ENCODE measurements around the gene EIF4E.
"Not testable (repeated sequence)": the region's sequence is repeated elsewhere in the genome, so short reads cannot be mapped to it uniquely, and the experiment has no call there.

The EIF4E gene, protein sequence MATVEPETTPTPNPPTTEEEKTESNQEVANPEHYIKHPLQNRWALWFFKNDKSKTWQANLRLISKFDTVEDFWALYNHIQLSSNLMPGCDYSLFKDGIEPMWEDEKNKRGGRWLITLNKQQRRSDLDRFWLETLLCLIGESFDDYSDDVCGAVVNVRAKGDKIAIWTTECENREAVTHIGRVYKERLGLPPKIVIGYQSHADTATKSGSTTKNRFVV

DNA sequence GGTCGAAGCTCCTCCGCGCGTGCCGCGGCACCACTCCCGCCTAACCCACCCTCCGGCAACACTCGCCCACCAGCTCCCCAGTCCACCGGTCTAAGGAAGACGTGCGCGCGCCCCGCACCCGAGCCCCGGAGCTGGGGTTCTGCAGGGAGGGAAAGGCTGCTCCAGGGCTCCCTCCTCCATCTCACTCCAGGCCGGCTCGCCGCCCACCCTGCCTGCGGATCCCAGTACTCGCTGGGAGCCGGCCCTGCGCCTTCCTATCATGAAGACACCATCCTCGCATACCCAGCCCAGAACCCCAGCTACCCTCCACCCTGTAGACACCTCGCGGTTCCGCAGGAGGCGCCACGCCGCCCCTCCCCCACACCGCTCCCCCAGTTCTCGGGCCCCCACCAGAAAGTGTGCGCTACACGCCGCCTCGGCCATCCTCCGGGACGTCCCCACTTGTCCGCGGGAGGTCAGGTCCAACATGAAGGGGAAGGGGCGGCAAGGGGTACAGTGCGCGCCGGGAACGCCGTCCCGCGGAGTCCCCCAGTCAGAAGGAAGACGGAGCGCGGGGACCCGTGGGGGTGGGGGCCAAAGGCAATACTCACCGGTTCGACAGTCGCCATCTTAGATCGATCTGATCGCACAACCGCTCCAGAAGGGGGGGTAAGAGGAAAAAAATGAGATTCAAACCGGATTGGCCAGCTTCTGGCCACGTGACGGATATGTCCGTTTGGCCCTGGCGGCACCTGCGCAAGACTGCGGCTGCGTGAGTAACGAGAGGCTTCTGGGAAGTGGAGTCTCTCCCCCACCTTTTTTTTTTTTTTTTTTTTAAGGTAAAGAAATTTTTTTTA lies at the start of gene EIF4E:
TSS of gene EIF4E (minus strand) at position 629 of the 836 bp plus-strand sequence. CDS start at position 608, 21 bp downstream.
- peak; percentile 98 for DNase-seq (ENCODE audit: low spot score)

DNA sequence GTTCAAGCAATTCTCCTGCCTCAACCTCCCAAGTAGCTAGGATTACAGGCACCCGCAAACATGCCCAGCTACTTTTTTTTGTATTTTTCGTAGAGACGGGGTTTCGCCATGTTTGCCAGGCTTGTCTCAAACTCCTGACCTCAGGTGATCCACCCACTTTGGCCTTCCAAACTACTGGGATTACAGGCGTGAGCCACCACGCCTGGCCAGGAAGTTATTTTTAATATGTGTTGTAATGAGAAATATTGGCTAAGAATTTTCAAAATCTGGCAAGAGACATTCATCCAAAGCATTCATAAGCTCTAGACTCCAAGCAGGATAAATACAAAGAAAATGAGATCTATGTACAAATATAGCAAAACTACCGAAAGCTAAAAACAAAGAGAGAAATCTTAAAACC lies 48.6 kb upstream of the EIF4E start:
- DNase-seq (ENCODE audit: low spot score) = no peak

DNA sequence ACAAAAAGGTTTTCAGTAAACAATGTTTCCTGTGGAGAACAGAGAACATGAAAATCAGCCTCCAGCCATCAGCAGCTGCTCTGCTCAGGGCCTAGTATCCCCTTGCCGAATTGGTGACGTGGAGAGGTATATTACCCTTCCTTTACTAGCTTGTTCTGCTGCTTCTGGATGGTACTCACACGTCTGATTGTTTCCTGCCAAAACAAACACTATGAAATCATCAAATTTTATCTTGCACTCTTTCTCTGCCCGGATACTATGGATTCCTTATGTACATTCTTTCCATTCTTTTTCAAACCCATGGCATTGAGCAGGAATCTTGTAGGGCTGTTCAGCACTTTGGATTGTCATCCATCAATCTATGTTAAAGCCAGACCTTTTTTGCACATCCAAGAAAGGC lies 47.8 kb upstream of the EIF4E start:
- DNase-seq (ENCODE audit: low spot score) = no peak

DNA sequence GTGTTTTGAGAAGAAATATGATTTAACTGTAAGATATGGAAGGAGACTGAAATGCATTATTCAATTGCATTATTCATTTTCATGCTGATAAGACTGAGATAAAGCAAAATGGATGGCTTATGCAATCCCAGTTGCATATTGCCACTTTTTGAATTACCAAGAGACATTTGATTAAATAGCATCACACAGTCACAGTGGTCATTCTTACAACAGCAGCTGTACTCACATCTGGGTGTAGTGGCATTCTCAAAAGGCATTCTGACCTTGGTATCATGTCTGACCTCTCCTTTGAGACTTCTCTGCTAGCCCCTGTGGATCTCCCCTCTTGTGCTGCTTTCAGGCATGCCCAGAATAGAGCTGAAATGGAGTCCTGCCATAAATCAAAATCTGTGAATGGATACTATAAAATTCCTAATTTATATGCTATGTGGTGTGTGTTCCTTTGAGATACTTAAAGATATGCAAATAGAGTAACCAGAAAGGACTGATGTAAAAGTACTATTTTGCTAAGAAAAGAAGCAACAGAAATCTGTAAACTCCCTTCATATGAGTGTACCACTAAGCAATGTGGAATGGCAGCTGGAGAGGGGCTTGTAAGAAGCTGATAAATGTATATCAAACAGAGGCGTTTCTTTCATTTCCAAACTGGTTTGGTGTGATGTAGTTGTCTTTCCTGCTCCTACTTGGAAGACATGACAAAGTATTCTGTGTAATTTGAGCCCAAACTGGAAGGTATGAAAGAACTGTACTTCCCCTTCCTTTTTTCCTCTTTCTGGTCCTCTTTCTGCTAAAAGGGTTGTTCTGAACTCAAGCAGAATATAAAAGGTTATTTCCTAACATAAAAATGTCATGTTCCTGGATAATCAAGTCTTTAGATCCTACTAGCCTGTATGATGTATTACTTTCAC lies 41.2 kb upstream of the EIF4E start:
- DNase-seq (ENCODE audit: low spot score) = no peak

DNA sequence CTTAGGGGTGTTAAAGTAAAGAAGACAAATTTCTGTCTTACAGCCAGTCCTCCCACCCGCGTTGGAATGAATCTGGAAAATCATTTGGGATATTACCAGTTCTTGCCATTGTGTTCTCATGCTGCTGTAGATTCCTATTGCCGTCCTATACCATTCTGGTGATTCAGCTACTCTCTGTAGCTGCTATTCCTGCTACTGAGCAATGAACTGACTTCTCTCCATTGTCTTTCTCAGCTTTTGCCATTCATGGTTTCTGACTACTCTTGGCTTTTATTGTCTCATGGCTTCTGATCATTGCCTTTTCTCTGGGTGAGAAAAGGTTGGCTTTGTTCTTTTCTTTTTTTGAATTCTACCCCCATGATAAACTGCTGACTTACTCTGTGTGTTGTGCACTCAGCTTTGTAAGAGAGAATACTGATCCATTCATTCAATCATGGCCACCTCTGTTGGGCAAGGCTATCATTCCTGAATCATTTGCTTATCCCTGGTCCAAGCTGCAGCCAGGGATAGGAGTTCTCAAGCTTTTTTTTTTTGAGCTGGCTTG lies 38.9 kb upstream of the EIF4E start:
- no peak for DNase-seq (ENCODE audit: low spot score)

DNA sequence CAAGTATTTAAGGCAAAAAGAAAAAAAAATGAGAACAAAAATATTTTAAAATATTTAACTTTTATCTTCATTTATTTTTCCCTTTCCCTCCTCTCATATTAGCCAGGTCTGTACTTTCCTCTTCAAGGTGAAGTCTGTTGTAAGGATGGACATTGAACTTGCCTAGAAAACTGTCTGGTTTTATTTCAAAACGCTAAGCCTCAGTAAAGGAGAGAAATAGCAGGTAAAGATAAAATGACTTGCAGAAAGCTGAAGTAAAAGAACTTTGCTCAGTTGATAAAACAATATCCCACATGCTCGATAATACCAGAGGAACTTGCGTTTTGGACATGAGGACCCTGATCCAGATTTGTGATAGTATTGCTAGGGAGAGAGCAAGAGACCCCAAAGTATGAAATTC lies 38.0 kb upstream of the EIF4E start:
- DNase-seq (ENCODE audit: low spot score) = no peak

DNA sequence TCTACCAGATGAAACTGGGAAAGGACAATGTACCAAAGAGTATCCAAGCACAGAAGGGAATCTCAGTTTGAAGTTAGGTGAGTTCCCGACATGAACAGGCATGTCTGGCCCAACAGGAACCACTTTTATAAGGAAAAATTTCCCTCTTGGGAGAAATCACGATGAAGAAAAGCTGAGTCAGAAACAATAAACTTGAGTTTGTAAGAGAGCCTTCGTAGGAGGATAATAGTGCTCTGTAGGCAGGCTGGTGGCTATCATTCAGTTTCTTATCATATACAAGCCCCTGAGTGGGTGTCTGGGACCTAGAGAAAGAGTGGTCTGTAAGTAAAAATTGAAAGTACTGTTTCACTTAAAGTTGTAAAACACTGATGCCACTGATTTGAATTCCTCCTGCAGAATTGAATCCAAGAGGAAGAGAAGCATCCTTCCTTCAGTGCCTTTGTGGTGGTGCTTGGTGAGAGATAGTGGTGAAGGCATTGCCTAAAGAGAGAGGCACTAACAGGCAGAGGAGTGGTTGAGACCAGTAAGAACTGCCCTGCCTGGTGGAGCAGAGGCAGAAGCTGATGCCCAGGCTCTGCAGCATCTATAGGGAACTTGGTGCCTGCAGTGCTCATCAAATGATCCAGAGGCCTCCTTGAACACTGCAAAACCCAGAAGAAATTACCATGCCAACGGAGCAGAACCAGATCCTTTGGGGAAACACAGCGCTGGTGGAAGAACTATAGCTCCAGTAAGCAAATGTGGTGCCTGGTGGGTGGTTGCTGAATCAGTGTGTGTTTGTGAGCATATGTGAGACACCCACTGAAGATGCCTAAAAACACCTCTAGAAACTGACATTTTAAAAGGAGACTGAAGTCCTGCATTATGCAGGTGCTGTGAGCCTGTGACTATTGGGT lies 34.9 kb upstream of the EIF4E start:
- DNase-seq (ENCODE audit: low spot score) = no peak

DNA sequence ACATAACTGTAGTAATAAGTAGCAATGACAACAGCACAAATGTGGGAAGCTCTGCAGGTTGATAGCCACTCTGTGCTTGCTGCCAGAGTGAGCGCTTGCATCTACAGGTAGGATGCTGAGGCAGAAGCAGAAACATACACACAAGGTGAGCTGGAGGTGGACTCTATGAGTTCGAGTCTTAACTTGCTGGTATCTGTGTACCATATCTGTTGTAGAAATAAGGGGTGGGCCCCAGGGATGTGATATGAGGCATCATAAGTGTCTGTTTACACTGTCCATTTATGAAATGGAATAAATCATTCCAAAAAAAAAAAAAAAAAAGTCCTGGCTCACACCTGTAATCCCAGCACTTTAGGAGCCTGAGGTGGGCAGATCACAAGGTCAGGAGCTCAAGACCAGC lies 32.8 kb upstream of the EIF4E start:
- no peak for DNase-seq (ENCODE audit: low spot score)

DNA sequence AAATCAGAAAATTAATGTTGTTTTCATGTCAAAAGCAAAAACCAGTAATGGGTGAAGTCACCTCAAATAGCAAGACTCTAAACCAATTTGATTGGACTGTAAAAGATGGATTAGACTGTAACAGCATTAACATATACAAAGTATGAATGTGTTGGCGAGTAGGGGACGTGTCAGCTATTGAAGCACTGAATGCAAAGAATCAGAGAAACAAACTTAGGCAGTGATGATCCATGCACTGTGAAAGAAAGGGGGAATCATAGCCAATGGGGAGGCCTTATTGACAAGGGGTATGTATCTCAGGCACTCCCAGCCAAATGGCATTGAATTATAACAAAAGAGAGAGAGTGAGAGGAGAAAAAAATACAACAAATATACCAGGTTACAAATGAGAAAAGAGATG lies 30.5 kb upstream of the EIF4E start:
- DNase-seq (ENCODE audit: low spot score) = no peak

DNA sequence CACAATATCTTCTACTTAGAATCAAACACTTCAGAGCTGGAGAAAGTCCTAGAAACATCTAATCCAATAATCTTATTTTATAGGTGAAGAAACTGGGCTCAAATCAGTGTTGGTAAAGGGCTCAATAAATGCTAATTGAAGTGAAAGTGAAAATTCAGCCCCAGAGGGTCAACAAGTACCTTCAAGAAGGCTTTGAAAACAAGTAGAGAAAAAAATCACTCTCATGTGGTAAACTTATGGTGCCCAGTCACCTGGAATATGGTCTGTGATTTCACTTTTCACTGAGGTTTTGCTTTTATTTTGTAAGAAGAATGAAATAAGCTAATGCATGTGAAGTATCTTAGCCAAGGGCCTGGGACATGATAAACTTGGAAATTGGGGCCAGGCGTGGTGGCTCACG lies 29.1 kb upstream of the EIF4E start:
- no peak for DNase-seq (ENCODE audit: low spot score)

DNA sequence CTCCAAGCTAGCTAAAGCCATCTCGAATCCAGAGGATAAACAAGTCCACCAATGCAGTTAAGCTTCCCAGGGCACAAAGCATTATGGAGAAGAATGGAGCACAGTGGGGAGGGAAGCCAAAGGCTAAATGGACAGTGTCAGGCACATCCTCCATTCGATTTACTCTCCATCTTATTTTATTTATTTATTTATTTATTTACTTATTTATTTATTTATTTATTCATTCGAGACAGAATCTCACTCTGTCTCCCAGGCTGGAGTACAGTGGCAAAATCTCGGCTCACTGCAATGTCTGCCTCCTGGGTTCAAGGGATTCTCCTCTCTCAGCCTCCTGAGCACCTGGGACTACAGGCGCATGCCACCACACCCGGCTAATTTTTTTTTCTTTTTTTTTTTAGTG lies 26.3 kb upstream of the EIF4E start:
- DNase-seq (ENCODE audit: low spot score) = no peak

DNA sequence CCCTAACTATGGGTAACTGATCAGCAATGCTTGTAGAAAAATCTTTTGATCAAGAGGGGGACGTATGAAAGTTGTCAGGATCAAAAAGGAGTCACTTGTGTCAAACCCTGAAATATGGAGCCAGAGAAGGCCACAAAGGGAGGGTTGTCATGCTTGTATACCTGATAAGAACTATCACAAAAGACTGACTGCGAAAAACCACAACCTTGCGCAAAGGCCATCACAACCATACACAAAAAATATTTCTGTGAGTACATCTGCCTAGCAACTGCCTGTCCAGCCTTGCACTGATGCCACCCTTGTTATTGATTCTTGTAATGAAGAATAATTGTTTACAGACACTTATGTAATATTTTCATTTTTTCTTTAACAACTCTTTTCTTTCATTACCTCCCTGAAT lies 22.8 kb upstream of the EIF4E start:
- DNase-seq (ENCODE audit: low spot score) = no peak

DNA sequence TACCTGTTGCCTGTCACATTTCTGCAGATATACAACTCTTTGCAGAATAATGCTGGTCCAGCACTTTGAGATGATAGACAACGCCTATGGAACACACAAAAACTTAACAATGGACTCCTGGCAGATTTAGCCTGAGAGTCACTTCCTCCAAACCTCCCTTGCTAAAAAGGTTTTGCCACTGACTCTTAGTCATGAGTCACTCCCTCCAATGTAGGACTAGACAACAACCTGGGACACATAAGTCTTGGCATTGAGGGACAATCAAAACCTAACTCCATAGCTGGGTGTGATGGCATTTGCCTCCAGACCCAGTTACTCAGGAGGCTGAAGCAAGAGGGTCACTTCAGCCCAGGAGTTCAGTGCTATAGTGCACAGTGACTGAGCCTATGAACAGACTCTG lies 22.0 kb upstream of the EIF4E start:
- no peak for DNase-seq (ENCODE audit: low spot score)

DNA sequence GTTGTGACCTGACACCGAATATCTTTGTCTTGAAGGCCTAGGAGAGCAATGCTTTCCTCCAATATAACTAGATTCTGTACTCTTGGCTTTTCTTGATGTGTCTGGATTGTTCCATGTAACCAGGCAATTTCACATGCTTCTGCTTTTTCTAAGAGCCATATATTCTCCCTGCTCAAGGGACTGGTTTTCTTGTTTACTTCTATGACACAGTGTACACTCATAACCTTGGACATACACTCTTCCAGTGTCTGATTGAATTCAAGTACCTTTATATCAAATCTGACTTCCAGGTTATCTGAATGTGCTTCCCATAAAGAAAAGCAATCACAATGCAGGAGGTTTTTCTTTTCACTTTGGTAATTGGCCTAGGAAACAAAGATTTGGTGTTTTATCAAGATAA lies 17.4 kb upstream of the EIF4E start:
- DNase-seq (ENCODE audit: low spot score) = no peak

DNA sequence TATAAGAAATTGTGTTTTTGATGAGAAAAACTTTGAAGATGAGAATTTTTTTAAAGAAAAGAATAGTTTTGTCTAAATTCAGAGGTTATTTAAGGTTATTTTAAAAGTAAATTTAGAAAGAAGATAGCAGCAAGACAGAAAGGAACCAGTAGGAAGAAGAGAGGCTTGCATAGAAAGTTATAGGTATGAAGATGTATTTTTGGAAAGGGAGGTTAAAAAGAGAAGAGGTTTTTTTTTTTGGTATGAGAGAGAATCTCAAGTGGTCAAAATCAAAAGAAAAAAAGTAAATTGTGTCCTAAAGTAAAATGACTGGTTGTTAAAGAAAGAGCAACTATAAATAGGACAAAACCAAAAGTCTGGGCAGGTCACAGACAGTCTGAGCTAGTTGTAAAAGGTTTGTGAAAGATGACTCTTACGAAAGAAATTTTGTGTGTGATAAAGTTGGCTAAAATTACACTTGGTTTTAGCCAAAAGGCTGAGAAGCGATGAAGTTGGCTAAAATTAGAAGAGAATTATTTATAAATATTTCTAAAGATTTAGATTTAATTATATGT lies 16.4 kb upstream of the EIF4E start:
- DNase-seq (ENCODE audit: low spot score) = no peak

DNA sequence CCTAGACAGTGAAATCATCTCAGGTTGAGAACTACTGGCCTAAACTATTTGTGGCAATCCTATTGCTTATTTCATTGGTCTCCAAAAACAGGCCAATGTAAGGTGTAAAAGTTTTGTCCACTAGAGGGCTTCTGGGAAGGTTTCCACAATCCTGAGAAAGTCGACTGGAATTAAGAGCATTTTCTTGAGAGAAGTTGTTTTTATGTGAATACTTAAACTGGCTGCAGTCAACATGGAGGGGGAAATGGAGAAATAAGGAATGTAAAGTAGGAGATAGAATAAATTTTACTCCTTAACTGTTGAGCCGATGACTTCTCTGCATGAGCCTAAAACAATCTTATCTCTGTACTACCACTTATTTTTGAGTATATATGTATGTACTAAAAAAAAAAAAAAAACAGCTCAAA lies 11.0 kb upstream of the EIF4E start:
- peak; percentile 47 for DNase-seq (ENCODE audit: low spot score)

DNA sequence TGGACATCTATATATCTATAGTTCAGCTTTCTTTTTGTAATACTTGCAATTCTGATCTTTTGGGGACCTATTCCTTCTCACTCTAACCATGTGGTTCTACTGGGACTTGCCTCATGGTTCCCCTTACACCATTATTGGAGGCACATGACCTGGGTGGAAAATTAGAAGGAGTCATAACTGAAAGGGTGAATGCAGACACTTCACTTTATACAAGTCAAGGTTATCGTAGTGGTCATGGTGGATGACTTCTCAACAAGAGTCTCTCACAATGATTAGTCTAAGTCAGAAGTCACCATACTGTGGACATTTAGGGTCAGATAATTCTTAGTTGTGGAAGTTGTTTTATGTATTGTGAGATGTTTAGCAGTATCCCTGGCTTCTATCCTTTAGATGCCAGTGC lies 10.5 kb upstream of the EIF4E start:
- DNase-seq (ENCODE audit: low spot score) = no peak

DNA sequence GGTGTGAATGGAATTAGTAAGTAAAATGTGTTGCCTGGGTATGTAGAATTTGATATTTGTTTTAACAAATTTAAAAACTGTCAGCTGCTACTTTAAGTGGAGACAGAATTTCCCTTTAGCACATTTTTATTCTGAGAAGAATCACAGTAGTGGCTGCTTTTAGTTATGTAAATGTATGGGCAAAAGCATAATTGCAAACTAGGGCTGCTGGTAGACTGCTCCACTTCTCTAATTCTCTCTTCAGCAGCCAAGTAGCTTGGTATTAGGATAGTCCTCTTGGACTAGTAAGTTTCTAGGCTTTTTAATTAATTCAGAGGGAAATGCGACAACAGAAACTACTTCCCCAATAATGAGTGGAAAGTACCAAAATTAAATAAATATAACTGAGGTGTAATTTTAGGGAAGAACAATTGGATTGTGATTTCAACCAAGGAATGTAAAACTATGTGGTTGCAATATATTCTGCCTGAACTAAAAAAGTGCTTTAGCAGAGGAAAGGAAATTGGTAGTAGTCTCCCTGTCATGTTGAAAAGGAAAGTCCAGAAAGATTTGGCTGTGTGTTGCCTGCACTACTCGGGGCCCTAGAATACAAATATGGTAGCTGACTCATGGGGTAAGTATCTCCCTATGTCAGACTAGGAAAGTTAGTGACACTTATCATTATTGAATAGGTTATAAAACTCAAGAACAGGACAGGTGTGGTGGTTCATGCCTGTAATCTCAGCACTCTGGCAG lies 9.2 kb upstream of the EIF4E start:
- DNase-seq (ENCODE audit: low spot score) = no peak

DNA sequence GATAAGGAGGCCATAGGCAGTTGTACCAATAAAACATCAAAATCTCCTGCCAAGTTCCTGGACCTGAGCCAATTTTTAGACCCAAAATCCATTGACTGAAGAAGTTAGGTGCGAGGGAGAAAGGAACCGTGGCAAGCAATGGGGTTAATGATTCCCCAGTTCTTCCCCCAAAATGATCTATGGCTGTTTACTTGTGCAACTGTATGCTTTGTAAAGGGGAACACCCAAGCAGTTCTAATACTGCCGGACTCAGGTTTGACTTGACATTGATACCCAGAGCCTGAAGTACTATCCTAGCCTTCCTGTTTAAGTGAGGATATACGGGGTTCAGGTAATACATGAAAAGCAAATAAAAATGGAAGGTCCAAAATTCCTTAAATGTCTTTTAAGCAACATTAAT lies 6.7 kb upstream of the EIF4E start:
- DNase-seq (ENCODE audit: low spot score) = no peak

DNA sequence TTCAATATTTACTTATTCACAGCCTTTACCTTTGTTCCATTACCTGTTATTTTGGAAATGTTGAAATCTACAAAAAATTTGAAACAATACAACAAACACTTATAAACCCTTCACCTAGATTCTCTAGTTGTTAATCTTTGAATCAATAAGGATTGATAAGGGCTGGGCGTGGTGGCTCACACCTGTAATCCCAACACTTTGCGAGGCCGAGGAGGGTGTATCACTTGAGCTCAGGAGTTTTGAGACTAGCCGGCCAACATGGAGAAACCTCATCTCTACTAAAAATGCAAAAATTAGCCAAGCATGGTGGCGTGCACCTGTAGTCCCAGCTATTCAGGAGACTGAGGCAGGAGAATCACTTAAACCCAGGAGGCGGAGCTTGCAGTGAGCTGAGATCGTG lies 5.9 kb upstream of the EIF4E start:
- DNase-seq (ENCODE audit: low spot score) = not testable (repeated sequence)
